Neuronal stem cell (in vitro differentiated cells): ENCODE measurements around the gene ZNF444.
"Not testable (repeated sequence)": the region's sequence is repeated elsewhere in the genome, so short reads cannot be mapped to it uniquely, and the experiment has no call there.

Experiments
- DNase-seq: peaks from one replicate; pipeline ENCODE4 v3.0.0-alpha.2; 2013; ENCODE audit warnings: low spot score
- H2AFZ ChIP-seq: one replicate; pipeline ENCODE4 v1.6.1; 2013; ENCODE audit warnings: mild to moderate bottlenecking, low read length, inconsistent platforms
- H2AK5ac ChIP-seq: 2 replicates; pipeline ENCODE4 v1.6.1; 2013; ENCODE audit warnings: low read depth, mild to moderate bottlenecking, inconsistent platforms, low read length, moderate library complexity, mixed read lengths
- H2BK120ac ChIP-seq: 2 replicates; pipeline ENCODE4 v1.6.1; 2013; ENCODE audit warnings: low read depth, mild to moderate bottlenecking, inconsistent platforms, low read length, moderate library complexity, mixed read lengths
- H2BK12ac ChIP-seq: one replicate; pipeline ENCODE4 v1.6.1; 2013; ENCODE audit warnings: low read length, inconsistent platforms
- H2BK15ac ChIP-seq: 2 replicates; pipeline ENCODE4 v1.6.1; 2013; ENCODE audit warnings: mild to moderate bottlenecking, low read length, inconsistent platforms, mixed read lengths
- H2BK5ac ChIP-seq: one replicate; pipeline ENCODE4 v1.6.1; 2013; ENCODE audit warnings: inconsistent platforms, mild to moderate bottlenecking, low read length, moderate library complexity
- H3K14ac ChIP-seq: one replicate; pipeline ENCODE4 v1.6.1; 2013; ENCODE audit warnings: low read length, inconsistent platforms
- H3K18ac ChIP-seq: 2 replicates; pipeline ENCODE4 v1.6.1; 2013; ENCODE audit warnings: low read length, inconsistent platforms
- H3K23ac ChIP-seq: 2 replicates; pipeline ENCODE4 v1.6.1; 2013; ENCODE audit warnings: low read depth, mild to moderate bottlenecking, mixed read lengths, low read length, inconsistent platforms; ENCODE audit not compliant: poor library complexity
- H3K27ac ChIP-seq: replicated peaks from 3 replicates; pipeline ENCODE4 v1.5.1; 2013; ENCODE audit warnings: low read length, inconsistent platforms
- H3K27me3 ChIP-seq, 3 experiments: 2 replicates each; pipeline ENCODE4 v1.6.1; 2013; ENCODE audit warnings: low read length in 3 of 3, mild to moderate bottlenecking in 2 of 3, inconsistent platforms in 1 of 3, low read depth in 1 of 3, mixed read lengths in 1 of 3, moderate library complexity in 1 of 3; ENCODE audit not compliant: control insufficient read depth in 3 of 3, insufficient read depth in 3 of 3
- H3K36me3 ChIP-seq, 2 donors: replicated peaks in 1 of 2; 2 replicates each; pipeline ENCODE4 v1.6.1; 2013; ENCODE audit warnings: low read length in 2 of 2; ENCODE audit not compliant: control insufficient read depth in 2 of 2, insufficient read depth in 2 of 2
- H3K4ac ChIP-seq: 2 replicates; pipeline ENCODE4 v1.6.1; 2013; ENCODE audit warnings: inconsistent platforms, mild to moderate bottlenecking, low read length, moderate library complexity
- H3K4me1 ChIP-seq, 2 donors: 1 replicate in 1 of 2; 2 replicates in 1 of 2; pipeline ENCODE4 v1.6.1; 2013; ENCODE audit warnings: low read length in 2 of 2, low read depth in 1 of 2; ENCODE audit not compliant: control insufficient read depth in 2 of 2, insufficient read depth in 1 of 2
- H3K4me2 ChIP-seq: one replicate; pipeline ENCODE4 v1.6.1; 2013; ENCODE audit warnings: mild to moderate bottlenecking, low read length, inconsistent platforms; ENCODE audit not compliant: insufficient read depth, poor library complexity, severe bottlenecking
- H3K4me3 ChIP-seq, 2 donors: 2 replicates each; pipeline ENCODE4 v1.5.1; 2013; ENCODE audit warnings: low read length in 2 of 2, mild to moderate bottlenecking in 2 of 2, inconsistent platforms in 1 of 2, moderate library complexity in 1 of 2
- H3K79me1 ChIP-seq: one replicate; pipeline ENCODE4 v1.6.1; 2013; ENCODE audit warnings: low read depth, mild to moderate bottlenecking, inconsistent platforms, low read length, moderate library complexity
- H3K9ac ChIP-seq: one replicate; pipeline ENCODE4 v1.6.1; 2013; ENCODE audit warnings: mild to moderate bottlenecking, low read depth, low read length, inconsistent platforms; ENCODE audit not compliant: poor library complexity
- H3K9me3 ChIP-seq, 2 donors: replicated peaks in 1 of 2; 2 replicates each; pipeline versions ENCODE3 to v1.6.1; 2013; ENCODE audit warnings: low read length in 2 of 2, mild to moderate bottlenecking in 2 of 2, inconsistent platforms in 1 of 2, low read depth in 1 of 2, mixed read lengths in 1 of 2, moderate library complexity in 1 of 2; ENCODE audit not compliant: control insufficient read depth in 2 of 2, insufficient read depth in 1 of 2
- H4K8ac ChIP-seq: one replicate; pipeline ENCODE4 v1.6.1; 2013; ENCODE audit warnings: low read depth, mild to moderate bottlenecking, inconsistent platforms, low read length, moderate library complexity
- H4K91ac ChIP-seq: one replicate; pipeline ENCODE4 v1.6.1; 2013; ENCODE audit warnings: low read length, low read depth, mild to moderate bottlenecking, inconsistent platforms; ENCODE audit not compliant: poor library complexity
- WGBS, 2 donors: extraction: QIAGEN DNeasy Blood & Tissue Kit; methylation state at CpG; one replicate each; pipeline ENCODE4 v1.1.7; 2013; ENCODE audit warnings: missing lambda C conversion rate in 2 of 2, mixed read lengths in 1 of 2; ENCODE audit not compliant: insufficient read length in 2 of 2, insufficient replicate concordance in 1 of 2; ENCODE audit errors: extremely low coverage in 2 of 2; 5-methylcytosine and 5-hydroxymethylcytosine counted together

ZNF444 gene

DNA sequence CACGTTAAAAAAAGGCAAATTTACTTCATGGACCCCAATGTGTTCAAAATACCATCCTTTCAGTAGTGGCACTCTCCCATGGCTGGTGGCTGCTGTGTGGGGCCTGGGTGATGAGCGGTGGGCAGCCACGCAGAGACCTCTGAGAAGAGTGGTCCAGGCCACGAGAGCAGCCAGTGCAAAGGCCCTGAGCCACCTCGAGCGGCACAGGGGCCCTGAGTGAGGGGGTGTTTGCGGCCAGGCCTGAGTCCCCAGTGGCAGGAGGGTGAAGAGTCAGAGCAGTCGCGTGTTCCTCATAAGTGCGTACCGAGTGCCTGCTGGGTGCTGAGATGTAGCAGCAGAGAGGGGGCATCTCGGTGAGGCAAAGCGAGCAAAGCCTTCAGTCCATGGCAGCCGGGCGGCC is 7.0 kb downstream of the ZNF444 start:
- Histone ChIP-seq H3K4ac (no peak overlapping the region), H3K18ac (peak overlapping the region; percentile 18), H4K91ac (no peak overlapping the region), H3K4me1 (peaks cover 3 to 10% of the 10 kb centered on the region in 2 donors), H3K27me3 (no peaks in the 10 kb centered on the region), H3K14ac (no peak overlapping the region), H3K4me2 (no peak overlapping the region), H4K8ac (no peak overlapping the region), H2BK15ac (no peak overlapping the region), H2BK5ac (no peak overlapping the region), H3K36me3 (peaks cover 20 to 42% of the 10 kb centered on the region in 2 donors), H3K79me1 (peaks cover 15% of the 10 kb centered on the region), H3K23ac (peak overlapping the region; percentile 6), H3K9me3 (peaks cover 0 to 3% of the 10 kb centered on the region in 2 donors), H3K27ac (no peak overlapping the region), H2AK5ac (no peak overlapping the region), H3K9ac (peak overlapping the region; percentile 44), H2BK120ac (no peak overlapping the region), H3K4me3 (no peak overlapping the region), H2AFZ (no peak overlapping the region), H2BK12ac (no peak overlapping the region)
- WGBS, 2 donors = no CpG with 5 or more reads among the region's 15 CpGs
- DNase-seq = no peak

DNA sequence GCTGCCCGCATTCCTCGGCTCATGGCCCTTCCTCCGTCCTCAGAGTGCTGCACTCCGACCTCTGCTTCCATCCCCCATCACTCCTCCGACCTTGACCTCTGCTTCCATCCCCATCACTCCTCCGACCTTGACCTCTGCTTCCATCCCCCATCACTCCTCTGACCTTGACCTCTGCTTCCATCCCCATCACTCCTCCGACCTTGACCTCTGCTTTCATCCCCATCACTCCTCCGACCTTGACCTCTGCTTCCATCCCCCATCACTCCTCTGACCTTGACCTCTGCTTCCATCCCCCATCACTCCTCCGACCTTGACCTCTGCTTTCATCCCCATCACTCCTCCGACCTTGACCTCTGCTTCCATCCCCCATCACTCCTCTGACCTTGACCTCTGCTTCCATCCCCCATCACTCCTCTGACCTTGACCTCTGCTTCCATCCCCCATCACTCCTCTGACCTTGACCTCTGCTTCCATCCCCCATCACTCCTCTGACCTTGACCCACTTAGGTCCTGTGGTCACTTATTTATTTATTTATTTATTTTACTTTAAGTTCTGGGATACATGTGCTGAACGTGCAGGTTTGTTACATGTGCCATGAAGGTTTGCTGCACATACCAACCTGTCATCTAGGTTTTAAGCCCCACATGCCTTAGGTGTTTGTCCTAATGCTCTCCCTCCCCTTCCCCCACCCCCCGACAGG is 8.0 kb downstream of the ZNF444 start:
- H2AK5ac ChIP-seq, H4K8ac ChIP-seq, H3K27me3 ChIP-seq, H3K4ac ChIP-seq, H3K4me3 ChIP-seq, H3K9me3 ChIP-seq, H3K14ac ChIP-seq, H2BK15ac ChIP-seq, H3K23ac ChIP-seq, DNase-seq, H2BK12ac ChIP-seq, H3K4me2 ChIP-seq, H2BK120ac ChIP-seq, H2AFZ ChIP-seq, H2BK5ac ChIP-seq, H3K9ac ChIP-seq, H4K91ac ChIP-seq, H3K18ac ChIP-seq, H3K27ac ChIP-seq: not testable (repeated sequence)
- WGBS, 2 donors = no CpG with 5 or more reads among the region's 12 CpGs
- H3K79me1 ChIP-seq = peaks cover 15% of the 10 kb centered on the region
- H3K4me1 ChIP-seq = peaks cover 10 to 12% of the 10 kb centered on the region in 2 donors
- peaks cover 19 to 47% of the 10 kb centered on the region in 2 donors for H3K36me3 ChIP-seq

- Histone ChIP-seq H2AK5ac (no peak overlapping the region), H4K8ac (no peak overlapping the region)
- no CpG with 5 or more reads among the region's 5 CpGs for WGBS, 2 donors
Measured at GRCh38 chr19:56149656-56150038, 8.6 kb downstream of the ZNF444 start.

DNA sequence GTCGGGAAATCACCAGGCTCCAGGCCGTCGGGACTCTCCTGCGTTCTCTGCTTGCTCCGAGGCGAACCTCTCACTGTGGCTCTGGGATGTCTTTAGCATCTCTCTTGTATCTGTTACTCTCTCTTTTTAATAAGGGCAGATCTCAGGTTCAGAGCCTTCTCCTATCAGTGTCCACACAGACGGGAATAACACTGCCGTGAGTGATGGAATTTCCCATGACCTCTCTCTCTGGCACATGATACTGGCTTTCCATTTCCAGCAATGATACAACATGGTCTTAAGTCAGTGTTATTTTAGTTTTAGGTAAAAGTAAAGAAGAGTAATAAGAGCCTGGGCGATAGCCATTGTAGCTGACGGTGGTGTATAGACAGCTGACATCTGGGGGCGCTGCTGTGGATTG is 9.3 kb downstream of the ZNF444 start:
- Histone ChIP-seq H3K4me1 (peaks cover 10 to 12% of the 10 kb centered on the region in 2 donors), H2BK120ac (no peak overlapping the region), H3K9ac (no peak overlapping the region), H2AFZ (no peak overlapping the region), H3K27ac (no peak overlapping the region), H2BK15ac (no peak overlapping the region), H3K4ac (no peak overlapping the region), H3K23ac (no peak overlapping the region), H3K36me3 (peaks cover 26 to 57% of the 10 kb centered on the region in 2 donors), H2BK12ac (no peak overlapping the region), H3K9me3 (peaks cover 0 to 3% of the 10 kb centered on the region in 2 donors), H2BK5ac (no peak overlapping the region), H3K4me3 (no peak overlapping the region), H3K14ac (no peak overlapping the region), H3K79me1 (peaks cover 15% of the 10 kb centered on the region), H3K27me3 (no peaks in the 10 kb centered on the region), H2AK5ac (no peak overlapping the region), H4K8ac (no peak overlapping the region), H3K18ac (no peak overlapping the region), H4K91ac (no peak overlapping the region), H3K4me2 (no peak overlapping the region)
- DNase-seq = no peak
- WGBS, 2 donors = no CpG with 5 or more reads among the region's 11 CpGs

More at GRCh38 chr19:56149656-56150038, 8.6 kb downstream of the ZNF444 start:
- DNase-seq = no peak
- H3K27me3 ChIP-seq = no peaks in the 10 kb centered on the region
- H3K4me3 ChIP-seq = no peak overlapping the region
- H3K14ac ChIP-seq = no peak overlapping the region
- peaks cover 0 to 3% of the 10 kb centered on the region in 2 donors for H3K9me3 ChIP-seq
- H3K36me3 ChIP-seq = peaks cover 21 to 50% of the 10 kb centered on the region in 2 donors
- peaks cover 10 to 12% of the 10 kb centered on the region in 2 donors for H3K4me1 ChIP-seq
- no peak overlapping the region for H3K18ac ChIP-seq
- H2BK12ac ChIP-seq = no peak overlapping the region
- no peak overlapping the region for H3K23ac ChIP-seq
- no peak overlapping the region for H2BK120ac ChIP-seq
- H3K27ac ChIP-seq = no peak overlapping the region
- H3K4me2 ChIP-seq = no peak overlapping the region
- H3K4ac ChIP-seq = no peak overlapping the region
- no peak overlapping the region for H4K91ac ChIP-seq
- H3K79me1 ChIP-seq = peaks cover 15% of the 10 kb centered on the region
- H2AFZ ChIP-seq = no peak overlapping the region
- no peak overlapping the region for H2BK15ac ChIP-seq
- H3K9ac ChIP-seq = no peak overlapping the region
- no peak overlapping the region for H2BK5ac ChIP-seq
